Neutrophil (primary cell): ENCODE results near the gene C11orf98.
"Not testable (repeated sequence)": the region's sequence is repeated elsewhere in the genome, so short reads cannot be mapped to it uniquely, and the experiment has no call there.

ENCODE experiments used
- H3K27ac ChIP-seq: fragments of 200-600 bp; sonication (generic); 2 replicates; pipeline ENCODE4 v1.5.1; 2016; ENCODE audit warnings: mild to moderate bottlenecking, moderate library complexity
- H3K27me3 ChIP-seq: fragments of 200-600 bp; sonication (generic); 2 replicates; pipeline ENCODE4 v1.6.0; 2016; ENCODE audit warnings: mild to moderate bottlenecking
- H3K36me3 ChIP-seq: fragments of 200-600 bp; sonication (generic); 2 replicates; pipeline ENCODE4 v1.5.1; 2017
- H3K4me1 ChIP-seq, 2 experiments: fragments of 200-600 bp in 1 of 2; sonication (generic) in 1 of 2; 1 replicate in 1 of 2; 2 replicates in 1 of 2; pipeline versions ENCODE4 v1.5.1 to v1.6.1; 2013 to 2016; ENCODE audit warnings: low read depth in 1 of 2, low read length in 1 of 2, mild to moderate bottlenecking in 1 of 2, moderate library complexity in 1 of 2; ENCODE audit not compliant: control insufficient read depth in 1 of 2, insufficient read depth in 1 of 2
- H3K4me3 ChIP-seq, 2 experiments: fragments of 200-600 bp in 1 of 2; sonication (generic) in 1 of 2; 1 replicate in 1 of 2; 2 replicates in 1 of 2; pipeline ENCODE4 v1.5.1; 2013 to 2016; ENCODE audit warnings: low read depth in 1 of 2, low read length in 1 of 2, mild to moderate bottlenecking in 1 of 2, moderate library complexity in 1 of 2
- H3K9me3 ChIP-seq: fragments of 200-600 bp; sonication (generic); 2 replicates; pipeline ENCODE4 v1.5.1; 2016
- CTCF ChIP-seq: fragments of 200-600 bp; sonication (generic); IDR thresholded peaks from 2 replicates; pipeline ENCODE4 v1.5.1; 2016; ENCODE audit warnings: antibody characterized with exemption

Gene C11orf98

DNA sequence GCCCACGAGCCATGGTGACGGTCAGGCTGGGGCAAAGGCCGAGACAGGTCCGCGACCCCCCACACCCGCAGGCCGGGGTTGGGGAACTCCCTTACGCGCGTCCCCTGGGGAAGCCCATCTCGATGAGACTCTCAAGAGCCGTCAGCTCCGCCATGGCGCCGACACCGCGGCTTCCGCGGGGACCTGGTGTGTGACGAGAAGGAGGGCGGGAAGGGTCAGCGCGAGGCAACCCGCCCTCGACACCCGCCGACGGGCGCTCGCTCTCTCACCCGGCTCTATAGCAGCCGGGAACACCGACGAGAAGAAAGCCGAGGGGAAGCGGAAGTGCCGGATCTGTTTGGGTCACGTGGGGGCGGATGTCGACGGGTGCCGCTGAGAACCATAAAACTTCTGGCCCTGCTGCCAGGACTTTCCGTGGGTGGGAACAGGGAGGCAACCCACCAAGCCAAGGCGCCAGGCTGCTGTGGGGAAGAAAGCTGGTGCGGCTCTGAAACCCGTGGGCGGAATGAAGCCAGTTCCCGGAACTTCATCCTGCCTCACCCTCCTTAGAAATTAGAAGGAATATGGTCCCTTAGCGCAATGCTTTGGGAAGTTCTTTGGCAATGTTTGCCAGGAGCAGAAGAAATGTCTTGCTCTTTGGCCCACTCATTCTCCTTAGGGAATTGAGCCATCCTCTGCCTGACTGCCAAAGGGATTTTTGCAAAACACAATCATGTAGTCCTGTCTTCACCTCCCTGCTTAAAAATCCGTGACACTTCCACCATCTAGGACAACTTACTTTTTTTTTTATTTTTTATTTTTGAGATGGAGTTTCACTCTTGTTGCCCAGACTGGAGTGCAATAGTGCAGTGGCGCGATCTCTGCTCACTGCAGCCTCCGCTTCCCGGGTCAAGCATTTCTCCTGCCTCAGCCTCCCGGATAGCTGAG is 14.0 kb upstream of the C11orf98 start, which contains the start of gene UBXN1:
UBXN1 (minus strand) TSS at position 304 of the 927 bp plus-strand sequence; CDS start at position 154, 150 bp downstream.
- no peaks in the 10 kb centered on the region for H3K9me3 ChIP-seq
- peaks cover 17 to 20% of the 10 kb centered on the region in 2 experiments for H3K4me1 ChIP-seq
- H3K27me3 ChIP-seq, result no peaks in the 10 kb centered on the region
- H3K36me3 ChIP-seq, result peaks cover 37% of the 10 kb centered on the region
- H3K27ac ChIP-seq, result peak within 1 kb of the TSS; percentile 90
- peak within 1 kb of the TSS; percentile 87 to 98 for H3K4me3 ChIP-seq
- TF ChIP-seq CTCF, result no peak

DNA sequence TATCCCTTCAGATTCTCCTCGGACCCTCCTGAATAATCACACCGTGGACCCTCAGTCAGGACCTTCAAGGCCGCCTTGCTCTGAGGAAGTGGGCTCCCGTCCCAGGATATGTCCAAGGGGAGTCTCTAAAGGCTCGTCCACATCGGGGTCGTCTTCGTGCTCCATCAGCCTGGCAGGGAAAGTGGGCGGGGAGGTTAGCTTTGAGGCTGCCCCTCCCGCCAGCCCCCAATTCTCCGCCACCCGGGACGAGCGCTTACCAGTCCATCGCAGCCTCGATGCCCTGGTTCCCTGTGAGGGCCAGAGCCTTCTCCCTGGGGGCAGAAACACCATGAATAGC is 13.4 kb upstream of the C11orf98 start:
- H3K27ac ChIP-seq, result peak overlapping the region; percentile 90
- no peaks in the 10 kb centered on the region for H3K9me3 ChIP-seq
- no peak for TF ChIP-seq CTCF
- H3K27me3 ChIP-seq, result no peaks in the 10 kb centered on the region
- peak overlapping the region; percentile 87 to 98 for H3K4me3 ChIP-seq
- peaks cover 17 to 20% of the 10 kb centered on the region in 2 experiments for H3K4me1 ChIP-seq
- peaks cover 43% of the 10 kb centered on the region for H3K36me3 ChIP-seq

- H3K4me1 ChIP-seq, result peaks cover 22 to 25% of the 10 kb centered on the region in 2 experiments
- peaks cover 50% of the 10 kb centered on the region for H3K36me3 ChIP-seq
- no peaks in the 10 kb centered on the region for H3K9me3 ChIP-seq
- H3K27me3 ChIP-seq, result no peaks in the 10 kb centered on the region
- no peak for TF ChIP-seq CTCF
- peak overlapping the region; percentile 90 for H3K27ac ChIP-seq
- H3K4me3 ChIP-seq, result peak overlapping the region; percentile 87 to 98
Measured at GRCh38 chr11:62677714-62678113, 12.7 kb upstream of the C11orf98 start.

GRCh38 chr11:62677156-62677555 is 12.1 kb upstream of the C11orf98 start:
- no peak for TF ChIP-seq CTCF
- peak overlapping the region; percentile 90 for H3K27ac ChIP-seq
- peaks cover 51% of the 10 kb centered on the region for H3K36me3 ChIP-seq
- H3K9me3 ChIP-seq, result no peaks in the 10 kb centered on the region
- peaks cover 28 to 31% of the 10 kb centered on the region in 2 experiments for H3K4me1 ChIP-seq
- no peak overlapping the region for H3K4me3 ChIP-seq
- H3K27me3 ChIP-seq, result no peaks in the 10 kb centered on the region

- Histone ChIP-seq H3K9me3 (no peaks in the 10 kb centered on the region), H3K27ac (peak overlapping the region; percentile 51), H3K27me3 (no peaks in the 10 kb centered on the region), H3K4me1 (peaks cover 32 to 33% of the 10 kb centered on the region in 2 experiments), H3K36me3 (peaks cover 51% of the 10 kb centered on the region), H3K4me3 (no peak overlapping the region)
- TF ChIP-seq CTCF, result no peak
Measured at GRCh38 chr11:62676698-62677097, 11.7 kb upstream of the C11orf98 start.

DNA sequence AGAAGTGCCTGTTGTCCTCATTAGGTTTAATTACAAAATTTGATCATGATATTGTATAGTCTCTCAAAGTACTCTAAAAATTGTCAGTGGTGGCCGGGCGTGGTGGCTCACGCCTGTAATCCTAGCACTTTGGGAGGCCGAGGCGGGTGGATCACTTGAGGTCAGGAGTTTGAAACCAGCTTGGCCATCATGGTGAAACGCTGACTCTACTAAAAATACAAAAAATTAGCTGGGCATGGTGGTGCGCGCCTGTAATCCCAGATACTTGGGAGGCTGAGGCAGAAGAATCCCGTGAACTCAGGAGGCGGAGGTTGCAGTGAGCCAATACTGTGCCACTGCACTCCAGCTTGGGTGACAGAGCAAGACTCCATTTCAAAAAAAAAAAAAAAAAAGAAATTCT is 10.4 kb upstream of the C11orf98 start:
- H3K27me3 ChIP-seq, H3K27ac ChIP-seq, H3K9me3 ChIP-seq, H3K4me3 ChIP-seq: not testable (repeated sequence)
- H3K36me3 ChIP-seq, result peaks cover 51% of the 10 kb centered on the region
- peaks cover 39% of the 10 kb centered on the region in 2 experiments for H3K4me1 ChIP-seq
